GM18498 (cell line): ENCODE data around the gene IL1RAP.

Source experiments
- ATAC-seq: cut with Tn5 transposase; IDR thresholded peaks from one replicate; pipeline ENCODE4 v1.9.1; 2021; ENCODE audit warnings: mild to moderate bottlenecking, moderate library complexity; ENCODE audit not compliant: unreplicated experiment

IL1RAP gene

GRCh38 chr3:190538288-190538687, 24.4 kb downstream of the IL1RAP start:
- ATAC-seq, result no peak

- ATAC-seq, result no peak
Measured at GRCh38 chr3:190539526-190539925, 25.6 kb downstream of the IL1RAP start.

GRCh38 chr3:190541008-190541407, 27.1 kb downstream of the IL1RAP start:
- no peak for ATAC-seq

GRCh38 chr3:190541560-190541959, 27.7 kb downstream of the IL1RAP start:
- ATAC-seq, result no peak

GRCh38 chr3:190542846-190543245, 29.0 kb downstream of the IL1RAP start:
- no peak for ATAC-seq

DNA sequence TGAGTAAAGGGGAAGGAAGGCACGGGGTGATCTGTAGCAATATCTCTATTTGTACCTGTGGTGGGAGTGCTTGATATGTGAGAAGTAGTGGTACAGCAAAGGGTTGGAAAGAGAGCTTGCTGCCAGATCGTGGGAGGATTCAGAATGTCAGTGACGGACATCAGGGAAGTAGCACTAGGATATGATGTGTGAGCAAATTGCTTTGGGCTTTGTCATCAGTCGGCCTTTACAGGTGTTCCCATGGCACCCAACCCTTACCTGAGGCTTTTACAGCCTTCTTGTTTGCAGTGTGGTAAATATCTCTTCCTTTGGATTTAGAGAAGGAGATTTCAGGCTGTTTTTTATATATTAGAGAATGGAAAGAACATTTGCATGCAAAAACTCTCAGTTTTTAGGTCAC, 29.8 kb downstream of the IL1RAP start:
- no peak for ATAC-seq

GRCh38 chr3:190545191-190545590, 31.3 kb downstream of the IL1RAP start:
- ATAC-seq, result no peak

- ATAC-seq, result no peak
Measured at GRCh38 chr3:190546881-190547510, 33.1 kb downstream of the IL1RAP start.

GRCh38 chr3:190548031-190548656, 34.3 kb downstream of the IL1RAP start:
- no peak for ATAC-seq

GRCh38 chr3:190552021-190552420, 38.1 kb downstream of the IL1RAP start:
- no peak for ATAC-seq

GRCh38 chr3:190552969-190553759, 39.3 kb downstream of the IL1RAP start:
- ATAC-seq, result no peak

DNA sequence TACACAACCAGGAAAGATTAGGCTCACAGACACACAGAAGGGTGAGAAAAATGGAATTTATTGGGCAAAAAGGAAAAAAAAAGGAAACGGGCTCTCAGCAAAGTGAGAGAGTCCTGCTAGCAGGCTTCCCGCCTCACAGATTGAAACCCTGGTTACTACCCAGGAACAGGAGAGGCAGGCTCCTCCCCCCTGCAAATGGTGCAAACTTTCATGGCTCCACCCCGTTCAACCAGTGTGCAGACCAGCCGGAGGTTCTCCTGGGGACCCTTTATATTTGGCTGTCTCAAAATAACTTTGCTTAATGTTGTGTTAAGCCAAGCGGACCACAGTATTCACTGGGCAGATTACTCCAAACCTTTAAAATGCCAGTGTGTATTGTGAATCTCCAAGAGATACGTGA, 40.3 kb downstream of the IL1RAP start:
- ATAC-seq, result no peak

- ATAC-seq, result no peak
Measured at GRCh38 chr3:190556351-190556750, 42.5 kb downstream of the IL1RAP start.

DNA sequence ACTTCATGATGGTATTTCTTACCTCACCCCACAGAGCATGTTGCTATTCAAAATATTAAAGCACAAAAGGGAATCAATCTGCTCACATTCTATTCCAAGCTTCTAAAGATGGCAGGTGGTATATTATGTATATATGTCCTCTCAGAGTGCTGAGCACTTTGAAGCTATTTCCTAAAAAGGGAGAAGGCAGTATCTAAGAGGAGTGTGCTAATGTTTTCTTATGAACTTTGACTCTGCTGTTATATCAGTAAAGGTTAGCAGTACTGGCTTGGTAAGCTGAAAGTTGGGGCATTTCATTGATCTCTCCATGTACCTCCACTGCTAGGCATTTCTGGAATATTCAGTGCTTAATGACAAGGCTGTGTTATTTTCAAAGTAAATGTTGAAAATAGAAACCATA, 43.4 kb downstream of the IL1RAP start:
- ATAC-seq, result no peak

DNA sequence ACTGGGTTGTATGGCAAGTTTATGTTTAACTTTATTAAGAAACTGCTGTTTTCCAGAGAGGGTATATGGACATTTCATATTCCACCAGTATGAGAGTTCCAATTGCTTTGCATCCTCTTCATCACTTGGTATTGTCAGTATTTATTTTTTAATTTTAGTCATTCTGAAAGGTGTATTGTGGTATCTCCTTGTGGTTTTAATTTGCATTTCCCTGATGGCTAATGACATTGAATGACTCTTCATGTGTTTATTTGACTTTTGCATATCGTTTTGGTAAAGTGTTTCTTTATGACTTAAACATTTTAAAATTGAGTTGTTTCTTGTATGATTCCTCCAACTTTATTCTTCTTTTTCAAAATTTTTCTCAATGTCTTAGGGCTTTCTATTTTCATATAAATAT, 44.4 kb downstream of the IL1RAP start:
- ATAC-seq, result no peak

- ATAC-seq, result no peak
Measured at GRCh38 chr3:190558796-190559195, 44.9 kb downstream of the IL1RAP start.

DNA sequence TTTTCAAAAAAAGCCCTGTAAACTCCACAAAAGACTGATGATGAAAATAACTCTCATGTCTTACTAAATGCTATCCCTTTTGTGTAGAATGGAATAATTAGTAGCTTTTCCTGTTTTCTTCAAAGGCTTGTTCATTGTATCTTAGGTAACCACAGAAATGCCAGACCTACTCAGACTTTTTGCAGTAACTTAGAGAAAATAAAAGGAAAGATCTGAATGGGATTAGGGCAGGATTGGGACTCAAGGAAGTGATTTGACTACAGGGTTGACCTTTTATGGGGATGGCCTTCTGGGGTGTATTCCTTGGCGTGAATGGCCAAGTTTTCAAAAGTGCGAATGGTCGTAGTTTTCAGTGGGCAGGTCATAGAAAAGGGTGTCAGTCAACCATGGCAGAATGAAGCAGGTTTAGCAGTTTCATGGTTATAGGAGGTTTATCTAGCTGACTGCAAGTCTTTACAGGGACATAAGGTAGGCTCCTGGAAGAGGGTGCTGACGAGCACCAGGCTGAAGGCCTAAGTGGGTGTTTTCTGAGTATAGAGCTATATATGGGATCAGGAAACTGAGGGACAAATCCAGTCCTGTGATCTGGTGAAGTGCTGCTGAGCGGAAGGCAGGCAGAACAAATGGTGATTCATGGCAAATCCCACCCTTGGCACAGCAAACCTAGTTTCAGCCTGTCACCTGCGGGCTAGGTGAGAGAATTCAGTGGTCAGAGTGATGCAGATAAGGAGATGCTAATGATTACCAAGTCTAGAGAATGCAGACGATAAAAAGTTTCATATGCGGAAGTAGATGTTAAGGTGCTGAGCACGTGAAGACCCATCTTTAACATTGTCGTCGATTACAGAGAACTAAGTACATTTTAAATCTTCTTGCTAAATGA, 46.4 kb downstream of the IL1RAP start:
- ATAC-seq, result no peak

- ATAC-seq, result no peak
Measured at GRCh38 chr3:190562866-190563510, 49.1 kb downstream of the IL1RAP start.

DNA sequence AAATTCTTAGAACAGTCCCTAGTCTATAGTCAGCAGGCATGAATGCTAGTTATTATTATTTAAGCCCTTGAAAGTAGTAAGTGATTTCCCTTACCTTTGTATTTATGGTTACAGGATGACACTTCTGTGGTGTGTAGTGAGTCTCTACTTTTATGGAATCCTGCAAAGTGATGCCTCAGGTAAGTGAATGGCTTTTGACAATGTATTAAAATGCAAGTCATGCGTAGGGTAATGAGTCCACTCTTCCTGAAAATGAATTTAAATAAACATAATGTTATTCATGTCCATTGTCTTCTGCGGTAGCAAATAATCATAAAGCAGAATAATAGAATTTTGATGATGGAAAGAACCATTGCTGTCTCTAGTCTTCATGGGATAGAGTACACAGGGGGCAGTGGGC, 50.3 kb downstream of the IL1RAP start:
- ATAC-seq, result no peak

- no peak for ATAC-seq
Measured at GRCh38 chr3:190566043-190566933, 52.4 kb downstream of the IL1RAP start.
